Muscle of leg (tissue), 11 donors: Measurements from ENCODE around the gene PGLYRP2. TPM values are rescaled to one million over a fixed set of nuclear protein-coding genes. Genes with fewer than 3 reads are reported as not detected.

Source experiments
- DNase-seq: peaks from one replicate; pipeline ENCODE4 v3.0.0; 2013
- H3K27ac ChIP-seq: one replicate; pipeline ENCODE4 v1.5.1; 2013; ENCODE audit warnings: mild to moderate bottlenecking, low read length, control low read depth
- H3K27me3 ChIP-seq: one replicate; pipeline ENCODE4 v1.6.1; 2013; ENCODE audit warnings: low read length; ENCODE audit not compliant: control insufficient read depth, insufficient read depth
- H3K36me3 ChIP-seq: one replicate; pipeline ENCODE4 v1.6.1; 2013; ENCODE audit warnings: low read length; ENCODE audit not compliant: control insufficient read depth, insufficient read depth
- H3K4me1 ChIP-seq: one replicate; pipeline ENCODE4 v1.6.1; 2013; ENCODE audit warnings: low read length; ENCODE audit not compliant: control insufficient read depth, insufficient read depth
- H3K4me3 ChIP-seq: one replicate; pipeline ENCODE4 v1.5.1; 2013; ENCODE audit warnings: low read length, control low read depth
- H3K9me3 ChIP-seq: replicated peaks from 2 replicates; pipeline ENCODE4 v1.6.1; 2013; ENCODE audit warnings: low read depth, low read length; ENCODE audit not compliant: control insufficient read depth
- WGBS: methylation state at CpG from one replicate; pipeline ENCODE4 v1.1.5; 2013; ENCODE audit warnings: missing lambda C conversion rate; ENCODE audit not compliant: insufficient coverage; 5-methylcytosine and 5-hydroxymethylcytosine counted together
- polyA plus RNA-seq, 8 donors: library from polyadenylated mRNA; unstranded; fragments of 120-200 nt; gene quantifications; one replicate each; pipeline versions ENCODE4 v1.2.1 to v1.2.3, GENCODE V29; 2013; ENCODE audit warnings: inconsistent platforms in 1 of 8, low replicate concordance in 1 of 8; ENCODE audit not compliant: insufficient read length in 8 of 8, insufficient read depth in 1 of 8
- total RNA-seq: library from RNA; stranded (reverse); fragments of 120-200 nt; gene quantifications from one replicate; pipeline ENCODE4 v1.2.4, GENCODE V29; 2013

The PGLYRP2 gene
- total and polyA plus RNA-seq, 9 donors: 0.28 TPM; not detected in 8

DNA sequence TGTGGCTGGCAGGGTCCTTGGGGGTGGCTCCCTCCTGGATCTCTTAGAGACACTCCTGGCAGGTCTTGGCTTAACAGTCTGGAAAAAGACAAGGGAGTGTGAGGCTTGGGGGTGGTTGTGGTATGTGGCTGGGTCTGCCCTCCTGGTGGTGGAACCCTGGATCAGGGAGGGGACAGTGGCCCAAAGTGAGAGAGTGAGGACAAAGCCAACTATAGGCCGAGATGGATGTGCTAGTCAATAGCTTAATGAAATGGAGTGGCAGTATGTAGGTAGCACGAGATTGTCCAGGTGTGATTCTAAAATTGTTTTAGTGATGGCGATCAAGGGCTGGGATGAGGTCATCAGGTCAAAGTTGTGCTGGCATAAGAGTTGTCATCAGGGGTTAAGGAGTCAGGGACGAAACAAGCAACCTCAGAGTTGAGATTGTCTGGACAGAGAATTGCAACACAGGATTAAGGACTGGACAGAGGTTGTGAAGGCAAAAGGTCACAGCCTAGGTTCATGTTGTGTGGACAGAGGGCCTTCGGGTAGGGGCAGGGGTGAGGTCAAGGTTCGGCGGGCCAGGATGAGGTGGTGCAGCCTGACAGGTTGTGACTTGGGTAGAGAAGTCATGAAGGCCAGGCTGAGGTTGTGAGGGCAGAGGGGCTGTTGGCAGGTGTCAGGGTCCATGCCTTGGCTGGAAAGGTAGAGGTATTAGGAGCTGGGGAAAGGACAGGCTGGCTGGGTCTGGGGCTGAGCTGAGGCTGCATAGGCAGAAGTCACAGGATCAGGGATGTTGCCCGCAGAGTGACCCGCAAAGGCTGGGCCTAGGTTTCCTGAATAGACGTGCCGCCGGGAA is 10.4 kb downstream of the PGLYRP2 start:
- H3K4me3 ChIP-seq: no peak overlapping the region
- peaks cover 3% of the 10 kb centered on the region for H3K4me1 ChIP-seq
- DNase-seq: no peak
- 51% methylated on average over 12 of the region's 12 CpGs for WGBS
- H3K36me3 ChIP-seq: no peaks in the 10 kb centered on the region
- peaks cover 50% of the 10 kb centered on the region for H3K27me3 ChIP-seq
- H3K9me3 ChIP-seq: peaks cover 3% of the 10 kb centered on the region
- H3K27ac ChIP-seq: no peak overlapping the region

DNA sequence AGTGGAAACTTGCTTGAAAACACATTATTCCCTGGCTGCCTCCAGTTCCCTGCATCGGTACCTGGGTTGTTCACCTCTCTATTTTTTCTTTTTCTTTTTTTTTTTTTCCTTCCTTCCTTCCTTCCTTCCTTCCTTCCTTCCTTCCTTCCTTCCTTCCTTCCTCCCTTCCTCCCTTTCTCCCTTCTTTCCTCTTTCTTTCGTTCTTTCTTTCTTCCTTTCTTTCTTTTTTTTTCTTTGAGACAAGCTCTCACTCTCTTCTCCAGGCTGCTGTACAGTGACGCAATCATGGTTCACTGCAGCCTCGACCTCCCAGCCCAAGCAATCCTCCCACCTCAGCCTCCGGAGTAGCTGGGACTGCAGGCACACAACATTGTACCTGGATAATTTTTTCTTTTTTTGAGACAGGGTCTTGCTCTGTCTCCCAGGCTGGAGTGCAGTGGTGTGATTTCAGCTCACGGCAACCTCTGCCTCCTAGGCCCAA is 11.5 kb downstream of the PGLYRP2 start:
- WGBS: 69% methylated on average over 5 of the region's 6 CpGs
- Histone ChIP-seq H3K27ac (no peak overlapping the region), H3K9me3 (peaks cover under 1% of the 10 kb centered on the region), H3K4me1 (peaks cover 3% of the 10 kb centered on the region), H3K4me3 (no peak overlapping the region), H3K27me3 (peaks cover 55% of the 10 kb centered on the region), H3K36me3 (no peaks in the 10 kb centered on the region)
- no peak for DNase-seq

DNA sequence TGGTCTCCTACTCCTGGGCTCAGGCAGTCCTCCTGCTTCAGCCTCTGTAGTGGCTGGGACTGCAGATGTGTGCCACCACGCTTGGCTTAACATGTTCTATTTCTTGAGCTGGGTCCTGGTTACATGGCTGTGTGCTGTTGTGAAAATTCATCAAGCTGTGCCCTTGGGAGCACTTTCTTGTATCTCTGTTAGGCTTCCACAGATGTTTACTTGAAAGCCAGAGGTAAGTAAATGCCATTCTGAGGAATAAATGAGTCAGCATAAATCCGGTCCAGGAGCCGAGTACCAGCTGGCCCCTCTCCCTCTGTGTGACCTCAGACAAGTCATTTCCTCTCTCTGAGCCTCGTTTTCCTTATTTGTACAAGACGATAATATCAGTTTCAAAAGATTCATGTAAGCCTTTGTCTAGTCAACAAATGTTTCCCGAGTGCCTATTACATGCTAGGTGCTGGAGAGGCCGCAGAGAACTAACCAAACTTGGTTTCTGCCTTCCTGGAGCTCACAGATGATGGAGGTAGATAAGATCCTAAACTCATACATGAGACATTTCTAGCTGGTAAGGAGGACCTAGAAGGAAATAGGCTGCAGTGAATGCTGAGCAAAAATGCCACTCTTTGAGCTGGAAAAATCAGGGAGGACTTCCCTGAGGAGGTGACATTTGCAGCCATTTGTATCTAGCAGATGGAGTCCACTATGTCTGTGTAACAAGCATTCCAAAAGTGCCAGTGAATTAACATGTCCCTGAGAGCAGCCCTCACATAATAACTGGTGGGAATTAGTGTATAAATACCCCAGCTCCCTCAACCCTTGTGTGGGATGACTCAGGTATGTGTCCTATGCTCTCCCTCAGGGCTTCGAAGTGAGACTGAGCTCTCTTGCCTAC is 12.2 kb downstream of the PGLYRP2 start:
- Histone ChIP-seq H3K9me3 (no peaks in the 10 kb centered on the region), H3K36me3 (no peaks in the 10 kb centered on the region), H3K27me3 (peaks cover 55% of the 10 kb centered on the region), H3K4me1 (peaks cover 3% of the 10 kb centered on the region), H3K4me3 (no peak overlapping the region), H3K27ac (no peak overlapping the region)
- WGBS: 44% methylated on average over 7 of the region's 8 CpGs
- DNase-seq: no peak

DNA sequence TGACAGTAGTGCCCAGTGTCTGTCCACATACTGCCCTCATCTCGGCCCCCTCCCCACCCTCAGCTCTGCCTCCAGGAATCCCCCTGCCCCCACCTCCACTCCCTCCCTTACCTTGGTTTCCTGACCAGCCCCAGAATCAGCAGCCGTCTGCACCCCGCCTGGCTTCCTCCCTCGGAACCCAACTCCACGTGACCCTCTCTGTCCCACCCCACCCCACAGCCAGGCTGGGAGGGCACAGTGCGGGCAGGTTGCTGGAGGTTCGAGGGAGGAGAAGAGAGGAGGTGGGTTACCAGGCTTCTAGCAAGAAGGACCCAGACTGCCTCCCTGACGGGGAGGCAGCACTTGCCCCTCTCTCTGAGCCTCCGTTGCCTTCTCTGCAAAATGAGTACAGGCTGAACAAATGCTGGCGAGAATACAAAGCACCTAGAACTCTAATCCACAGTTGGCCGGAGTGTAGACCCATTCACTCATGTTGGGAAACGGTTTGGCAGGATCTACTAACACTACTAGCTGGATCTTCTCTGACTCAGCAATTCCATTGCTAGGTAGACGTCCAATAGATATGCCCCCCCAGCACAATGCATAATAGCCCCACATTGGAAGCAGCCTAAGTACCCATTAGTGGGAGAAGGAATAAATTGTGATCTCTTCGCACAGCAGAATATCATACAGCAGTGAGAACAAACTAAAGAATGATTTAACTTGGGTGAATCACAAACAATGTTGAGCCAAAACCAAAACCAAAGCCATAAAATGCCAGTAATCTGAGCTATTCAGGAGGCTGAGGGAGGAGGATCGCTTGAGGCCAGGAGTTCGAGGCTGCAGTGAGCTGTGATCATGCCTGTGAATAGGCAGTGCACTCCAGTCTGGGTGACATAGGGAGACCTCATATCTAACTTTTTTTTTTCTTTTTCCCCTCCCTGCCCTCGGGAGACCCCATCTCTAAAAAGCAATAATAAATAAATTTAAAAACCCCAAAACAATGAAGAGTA is 14.6 kb downstream of the PGLYRP2 start, which contains the start of gene RASAL3:
RASAL3 (minus strand) TSS at position 151 of the 992 bp plus-strand sequence. CDS start 186 bp downstream, outside the sequence.
- Histone ChIP-seq H3K27me3 (peaks cover 47% of the 10 kb centered on the region), H3K4me1 (peaks cover under 1% of the 10 kb centered on the region), H3K36me3 (no peaks in the 10 kb centered on the region), H3K9me3 (no peaks in the 10 kb centered on the region), H3K27ac (no peak within 1 kb of the TSS), H3K4me3 (peak within 1 kb of the TSS; percentile 19)
- no peak for DNase-seq
- 10% methylated on average over 4 of the region's 17 CpGs for WGBS

DNA sequence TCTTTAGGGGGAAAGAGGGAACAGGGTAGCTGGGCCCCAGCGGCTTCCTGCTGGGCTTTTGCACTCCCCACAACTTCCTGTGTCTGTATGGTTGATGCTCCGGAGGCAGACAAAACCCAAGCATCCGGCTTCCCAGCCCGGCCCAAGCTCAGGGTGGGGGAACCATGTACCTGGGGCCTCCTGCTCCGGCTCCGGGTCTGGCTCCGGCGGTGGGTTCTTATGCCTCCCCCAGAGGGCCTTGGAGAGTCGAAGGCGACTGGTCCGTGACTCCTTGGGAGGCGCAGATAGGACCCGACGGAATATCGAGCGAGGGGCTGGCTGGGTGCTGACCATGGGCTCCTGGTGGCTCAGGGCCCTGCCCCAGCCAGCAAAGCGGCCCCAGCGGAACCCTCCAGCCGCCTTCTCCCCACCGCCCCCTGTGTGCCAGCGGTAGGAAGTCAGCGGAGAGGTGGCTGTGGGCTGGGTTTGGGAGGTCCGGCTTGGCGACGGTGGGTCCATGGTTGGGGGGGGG is 15.4 kb downstream of the PGLYRP2 start:
- Histone ChIP-seq H3K27ac (no peak overlapping the region), H3K4me1 (no peaks in the 10 kb centered on the region), H3K27me3 (peaks cover 40% of the 10 kb centered on the region), H3K36me3 (no peaks in the 10 kb centered on the region), H3K4me3 (peak overlapping the region; percentile 19), H3K9me3 (no peaks in the 10 kb centered on the region)
- DNase-seq: no peak
- 32% methylated on average over 11 of the region's 25 CpGs for WGBS

DNA sequence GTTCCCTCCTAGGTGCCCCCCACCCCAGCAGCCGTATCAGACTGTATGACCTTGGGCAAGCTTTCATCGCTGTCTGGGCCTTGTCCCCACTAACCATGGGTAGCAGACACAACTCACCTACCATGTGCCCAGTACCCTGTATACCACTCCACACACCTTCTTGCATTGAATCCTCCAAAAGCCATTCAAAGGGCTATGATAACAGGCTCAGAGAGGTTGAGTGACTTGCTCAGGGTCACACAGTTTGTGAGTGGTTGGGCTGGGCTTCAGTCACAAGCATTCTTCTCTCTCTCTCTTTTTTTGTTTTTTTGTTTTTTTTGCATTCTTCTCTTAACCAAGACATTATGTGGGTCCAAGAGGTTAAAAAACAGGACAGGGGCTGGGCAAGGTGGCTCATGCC is 17.6 kb downstream of the PGLYRP2 start:
- no peaks in the 10 kb centered on the region for H3K9me3 ChIP-seq
- H3K36me3 ChIP-seq: no peaks in the 10 kb centered on the region
- peaks cover 9% of the 10 kb centered on the region for H3K4me1 ChIP-seq
- H3K27me3 ChIP-seq: peaks cover 48% of the 10 kb centered on the region
- H3K27ac ChIP-seq: no peak overlapping the region
- no peak overlapping the region for H3K4me3 ChIP-seq
- DNase-seq: no peak
- 80% methylated on average over 2 of the region's 2 CpGs for WGBS

DNA sequence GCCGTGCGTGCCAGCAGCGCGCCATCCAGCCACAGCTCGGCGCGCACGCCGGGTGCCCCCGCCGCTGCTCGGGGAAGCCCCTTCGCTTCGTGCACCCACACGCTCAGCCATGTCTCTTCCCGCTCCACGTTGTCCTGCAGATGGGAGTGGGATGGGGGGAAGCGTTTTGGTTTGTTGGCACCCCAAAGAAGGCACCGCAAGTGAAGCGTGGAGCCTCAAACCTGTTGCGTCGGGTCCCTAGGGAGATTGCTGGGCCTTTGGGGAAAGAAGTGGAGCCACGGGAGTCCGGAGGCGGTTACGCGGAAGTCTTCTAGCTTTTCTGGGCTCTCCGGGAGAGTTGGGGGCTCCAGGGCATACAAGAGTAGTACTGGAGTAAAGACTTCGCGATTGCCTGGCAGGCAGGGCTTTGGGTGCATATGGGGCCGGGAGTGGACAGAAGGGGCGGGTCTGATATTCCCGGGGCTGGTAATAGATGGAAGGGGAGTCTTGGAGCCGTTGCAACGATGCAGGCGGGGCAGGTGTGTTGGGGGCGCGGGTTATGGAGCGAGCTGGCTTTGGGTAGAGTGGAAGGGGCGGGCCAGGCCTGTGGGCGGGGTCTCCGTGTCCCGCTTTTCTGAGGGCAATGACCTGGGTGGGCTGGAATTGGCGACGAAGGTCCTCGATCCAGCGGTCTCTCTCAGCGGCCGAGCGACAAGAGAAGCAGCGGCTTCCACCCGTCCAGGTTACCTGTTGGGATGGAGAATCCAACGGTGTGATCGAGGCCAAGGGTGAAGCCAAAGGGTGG is 21.4 kb downstream of the PGLYRP2 start:
- 14% methylated on average over 51 of the region's 54 CpGs for WGBS
- Histone ChIP-seq H3K27me3 (peaks cover 60% of the 10 kb centered on the region), H3K36me3 (no peaks in the 10 kb centered on the region), H3K27ac (no peak overlapping the region), H3K4me1 (peaks cover 17% of the 10 kb centered on the region), H3K9me3 (no peaks in the 10 kb centered on the region), H3K4me3 (no peak overlapping the region)
- DNase-seq: no peak

DNA sequence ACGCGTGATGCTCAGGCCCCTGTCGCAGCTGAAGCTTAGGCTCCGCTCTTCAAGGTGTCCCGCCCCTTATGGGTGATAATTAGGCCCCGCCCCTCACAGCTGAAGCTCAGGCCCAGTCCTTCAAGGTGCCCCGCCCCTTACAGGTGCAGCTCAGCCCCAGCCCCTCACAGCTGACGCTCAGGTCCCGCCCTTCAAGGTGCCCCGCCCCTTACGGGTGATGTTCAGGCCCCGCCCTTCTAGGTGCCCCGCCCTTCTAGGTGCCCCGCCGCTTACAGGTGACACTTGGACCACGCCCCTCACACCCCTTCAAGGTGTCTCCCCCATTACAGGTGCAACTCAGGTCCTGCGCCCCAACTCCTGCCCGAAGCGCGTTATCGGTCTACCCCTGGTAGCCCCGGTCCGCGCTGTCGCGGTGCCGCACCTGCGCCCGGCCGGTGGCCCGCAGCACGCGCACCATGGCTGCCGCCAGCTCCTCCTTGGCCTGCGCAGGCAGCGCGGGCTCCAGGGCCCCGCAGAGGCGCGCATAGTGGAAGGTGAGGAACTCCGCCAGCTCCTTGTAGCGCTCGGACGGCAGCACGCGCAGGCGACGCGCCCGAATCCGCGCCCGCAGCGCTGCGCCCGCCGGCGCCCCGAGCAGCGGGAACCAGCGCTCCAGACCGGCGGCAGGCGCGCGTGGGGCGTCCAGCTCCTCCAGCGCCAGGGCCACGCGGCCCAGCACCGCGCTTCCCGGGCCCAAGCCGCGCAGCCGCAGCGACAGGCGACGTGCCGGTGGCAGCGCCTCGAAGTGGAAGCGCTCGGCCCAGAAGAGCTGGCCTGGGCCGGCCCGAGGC is 22.2 kb downstream of the PGLYRP2 start:
- H3K27ac ChIP-seq: no peak overlapping the region
- H3K4me3 ChIP-seq: no peak overlapping the region
- 6% methylated on average over 84 of the region's 86 CpGs for WGBS
- peaks cover 60% of the 10 kb centered on the region for H3K27me3 ChIP-seq
- H3K36me3 ChIP-seq: no peaks in the 10 kb centered on the region
- no peaks in the 10 kb centered on the region for H3K9me3 ChIP-seq
- no peak for DNase-seq
- H3K4me1 ChIP-seq: peaks cover 22% of the 10 kb centered on the region
